ENCODE results near the gene SPATS2L. TPM values are rescaled to one million over a fixed set of nuclear protein-coding genes. Genes with fewer than 3 reads are reported as not detected.

SPATS2L gene
- total and polyA plus RNA-seq, 12 donors = 16.7 to 68.8 (median 43.6) TPM

DNA sequence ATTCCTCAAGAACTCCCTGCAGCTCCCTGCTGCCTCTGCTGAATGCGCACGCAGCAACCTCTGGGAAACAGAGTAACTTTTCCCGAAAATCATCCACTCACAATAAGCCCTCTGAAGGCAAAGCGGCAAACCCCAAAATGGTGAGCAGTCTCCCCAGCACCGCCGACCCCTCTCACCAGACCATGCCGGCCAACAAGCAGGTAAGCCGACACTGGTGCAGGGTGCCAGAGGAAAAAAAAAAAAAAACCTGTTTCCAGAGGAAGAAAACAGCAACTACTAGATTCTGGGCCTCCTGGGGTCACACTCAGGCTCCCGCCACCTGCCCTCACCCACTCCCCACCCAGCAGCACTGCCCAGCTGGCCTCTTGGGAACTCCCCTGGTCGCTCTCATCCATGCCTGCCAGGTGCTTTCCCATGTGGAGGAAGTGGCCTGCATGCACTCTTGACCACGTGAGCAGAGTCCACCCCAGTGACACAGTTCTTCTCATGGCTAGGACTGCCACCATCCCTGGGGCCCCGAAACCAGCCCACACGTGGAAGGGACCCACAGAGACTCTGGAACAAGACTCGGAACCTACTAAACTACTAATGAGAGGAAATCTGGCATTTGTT is 166.5 kb downstream of the SPATS2L start:
- no peak overlapping the region for H3K27ac ChIP-seq
- peaks cover 0 to under 1% of the 10 kb centered on the region in 2 donors for H3K4me1 ChIP-seq (replicated peaks in 1 of 2)
- H3K36me3 ChIP-seq (replicated peaks in 1 of 2) = peaks cover 0 to 28% of the 10 kb centered on the region in 2 donors
- TF ChIP-seq POLR2A (IDR thresholded peaks at IDR 0.05) = no peak
- TF ChIP-seq, protein P1, sequence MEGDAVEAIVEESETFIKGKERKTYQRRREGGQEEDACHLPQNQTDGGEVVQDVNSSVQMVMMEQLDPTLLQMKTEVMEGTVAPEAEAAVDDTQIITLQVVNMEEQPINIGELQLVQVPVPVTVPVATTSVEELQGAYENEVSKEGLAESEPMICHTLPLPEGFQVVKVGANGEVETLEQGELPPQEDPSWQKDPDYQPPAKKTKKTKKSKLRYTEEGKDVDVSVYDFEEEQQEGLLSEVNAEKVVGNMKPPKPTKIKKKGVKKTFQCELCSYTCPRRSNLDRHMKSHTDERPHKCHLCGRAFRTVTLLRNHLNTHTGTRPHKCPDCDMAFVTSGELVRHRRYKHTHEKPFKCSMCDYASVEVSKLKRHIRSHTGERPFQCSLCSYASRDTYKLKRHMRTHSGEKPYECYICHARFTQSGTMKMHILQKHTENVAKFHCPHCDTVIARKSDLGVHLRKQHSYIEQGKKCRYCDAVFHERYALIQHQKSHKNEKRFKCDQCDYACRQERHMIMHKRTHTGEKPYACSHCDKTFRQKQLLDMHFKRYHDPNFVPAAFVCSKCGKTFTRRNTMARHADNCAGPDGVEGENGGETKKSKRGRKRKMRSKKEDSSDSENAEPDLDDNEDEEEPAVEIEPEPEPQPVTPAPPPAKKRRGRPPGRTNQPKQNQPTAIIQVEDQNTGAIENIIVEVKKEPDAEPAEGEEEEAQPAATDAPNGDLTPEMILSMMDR (IDR thresholded peaks at IDR 0.05) = no peak
- no peak for DNase-seq
- WGBS, 4 donors = 91 to 97% (median 96%) methylated on average over 12 to 14 of the region's 14 CpGs
- H3K4me3 ChIP-seq = no peak overlapping the region
- intact Hi-C loops (cut with DNase I) = loop anchor here in 1 of 2 donors (5.0 kb wide), 1 partner anchor 486 kb away; no protein-coding TSS in a partner anchor
- no peaks in the 10 kb centered on the region for H3K9me3 ChIP-seq (replicated peaks in 1 of 3)
- no peaks in the 10 kb centered on the region for H3K27me3 ChIP-seq

DNA sequence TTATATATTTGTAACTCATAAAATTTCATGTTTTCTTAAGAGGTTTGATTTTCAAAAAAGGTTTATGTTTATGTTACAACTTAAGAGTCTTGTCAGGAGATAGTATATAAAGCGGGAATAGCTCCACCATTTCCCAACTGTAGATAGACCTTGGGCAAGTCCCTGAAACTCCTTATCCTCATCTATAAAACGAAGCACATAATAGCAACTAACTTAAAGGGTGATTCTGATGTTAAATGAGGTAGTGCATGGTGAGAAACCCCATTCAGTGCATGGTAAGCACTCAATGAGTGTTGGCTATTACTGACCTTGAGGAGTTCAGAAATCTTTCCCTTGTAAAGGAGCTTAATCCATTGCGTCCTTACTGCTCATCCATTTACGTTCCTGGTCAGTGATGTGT is 169.3 kb downstream of the SPATS2L start:
- H3K27me3 ChIP-seq = no peaks in the 10 kb centered on the region
- TF ChIP-seq, protein P1 (IDR thresholded peaks at IDR 0.05) = no peak
- no peak for TF ChIP-seq POLR2A (IDR thresholded peaks at IDR 0.05)
- no peak for DNase-seq
- no peaks in the 10 kb centered on the region for H3K4me1 ChIP-seq (replicated peaks in 1 of 2)
- H3K27ac ChIP-seq = no peak overlapping the region
- H3K9me3 ChIP-seq (replicated peaks in 1 of 3) = no peaks in the 10 kb centered on the region
- no peak overlapping the region for H3K4me3 ChIP-seq
- peaks cover 0 to 18% of the 10 kb centered on the region in 2 donors for H3K36me3 ChIP-seq (replicated peaks in 1 of 2)
- WGBS, 4 donors = 84 to 99% (median 94%) methylated on average over 4 of the region's 4 CpGs
- intact Hi-C loops (cut with DNase I) = loop anchor here (5.0 kb wide), 3 partner anchors 168 to 498 kb away; partner anchors contain the start of gene SPATS2L (in 1 of the 2)

DNA sequence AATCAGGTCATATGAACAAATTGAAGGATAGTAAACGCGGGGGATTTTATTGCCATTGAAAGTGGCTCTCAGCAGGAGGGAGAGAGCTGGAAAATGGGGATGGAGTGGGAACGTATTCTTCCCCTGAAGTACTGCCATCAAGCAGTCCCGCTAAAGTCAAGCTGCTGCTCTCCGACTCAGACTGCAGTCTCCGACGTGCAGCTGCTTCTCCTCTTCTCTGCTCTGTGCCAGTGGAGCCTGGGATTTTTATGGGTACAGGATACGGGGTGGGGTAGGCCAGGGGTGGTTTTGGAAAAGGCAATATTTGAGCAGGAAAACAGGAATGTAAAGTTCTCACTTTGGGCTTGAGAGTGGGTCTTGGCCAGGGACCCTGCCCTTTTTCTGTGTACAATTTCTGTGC is 170.3 kb downstream of the SPATS2L start:
- TF ChIP-seq, protein P1 (IDR thresholded peaks at IDR 0.05) = no peak
- no peak for TF ChIP-seq POLR2A (IDR thresholded peaks at IDR 0.05)
- DNase-seq = no peak
- 87 to 92% (median 91%) methylated on average over 8 of the region's 8 CpGs for WGBS, 4 donors
- no peaks in the 10 kb centered on the region for H3K27me3 ChIP-seq
- no peak overlapping the region for H3K27ac ChIP-seq
- H3K4me3 ChIP-seq = no peak overlapping the region
- peaks cover 0 to 18% of the 10 kb centered on the region in 2 donors for H3K36me3 ChIP-seq (replicated peaks in 1 of 2)
- no peaks in the 10 kb centered on the region for H3K9me3 ChIP-seq (replicated peaks in 1 of 3)
- intact Hi-C loops (cut with DNase I) = loop anchor here (5.0 kb wide), 3 partner anchors 170 to 500 kb away; partner anchors contain the start of gene SPATS2L (in 1 of the 2)
- no peaks in the 10 kb centered on the region for H3K4me1 ChIP-seq (replicated peaks in 1 of 2)

DNA sequence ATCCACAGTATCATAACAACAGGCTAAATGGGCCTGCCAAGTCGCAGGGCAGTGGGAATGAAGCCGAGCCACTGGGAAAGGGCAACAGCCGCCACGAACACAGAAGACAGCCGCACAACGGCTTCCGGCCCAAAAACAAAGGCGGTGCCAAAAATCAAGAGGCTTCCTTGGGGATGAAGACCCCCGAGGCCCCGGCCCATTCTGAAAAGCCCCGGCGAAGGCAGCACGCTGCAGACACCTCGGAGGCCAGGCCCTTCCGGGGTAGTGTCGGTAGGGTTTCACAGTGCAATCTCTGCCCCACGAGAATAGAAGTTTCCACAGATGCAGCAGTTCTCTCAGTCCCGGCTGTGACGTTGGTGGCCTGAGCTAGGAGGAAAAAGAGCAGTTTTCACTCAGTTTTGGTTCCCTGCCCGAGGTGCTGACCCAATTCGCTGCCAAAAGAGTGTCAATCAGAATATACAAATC is 171.2 kb downstream of the SPATS2L start:
- peaks cover 0 to 18% of the 10 kb centered on the region in 2 donors for H3K36me3 ChIP-seq (replicated peaks in 1 of 2)
- peak overlapping the region in 1 of 5 donors; percentile 27 for H3K27ac ChIP-seq
- TF ChIP-seq POLR2A (IDR thresholded peaks at IDR 0.05) = no peak
- TF ChIP-seq, protein P1 (IDR thresholded peaks at IDR 0.05) = no peak
- intact Hi-C loops (cut with DNase I) = loop anchor here (5.0 kb wide), 3 partner anchors 170 to 500 kb away; partner anchors contain the start of gene SPATS2L (in 1 of the 2)
- peak in 6 of 7 donors; percentile 30 to 79 (median 48) for DNase-seq
- no peaks in the 10 kb centered on the region for H3K9me3 ChIP-seq (replicated peaks in 1 of 3)
- H3K4me1 ChIP-seq (replicated peaks in 1 of 2) = no peaks in the 10 kb centered on the region
- H3K27me3 ChIP-seq = no peaks in the 10 kb centered on the region
- H3K4me3 ChIP-seq = no peak overlapping the region
- 80 to 89% (median 86%) methylated on average over 14 to 21 of the region's 21 CpGs for WGBS, 4 donors

All from adrenal gland (tissue), 12 donors.